Measurements from ENCODE around the gene CRACR2A. TPM values are rescaled to one million over a fixed set of nuclear protein-coding genes. Genes with fewer than 3 reads are reported as not detected.

The CRACR2A gene
- total and polyA plus RNA-seq, 2 of the 8 experiments (the other 6 are each of a cell fraction or from before 2014, with no cell fraction given), result 0.85 to 3.2 TPM

- no peak for TF ChIP-seq RXRA (IDR thresholded peaks at IDR 0.05; ENCODE audit: insufficient read depth, low read depth, low read length)
Measured at GRCh38 chr12:3655328-3655900, 97.5 kb downstream of the CRACR2A start (continued).
